ENCODE data around the gene TPPP2. TPM values are rescaled to one million over a fixed set of nuclear protein-coding genes. Genes with fewer than 3 reads are reported as not detected.

The TPPP2 gene
- total and polyA plus RNA-seq, 2 donors (not counting 1 experiment from before 2014, with no cell fraction given), result not detected

DNA sequence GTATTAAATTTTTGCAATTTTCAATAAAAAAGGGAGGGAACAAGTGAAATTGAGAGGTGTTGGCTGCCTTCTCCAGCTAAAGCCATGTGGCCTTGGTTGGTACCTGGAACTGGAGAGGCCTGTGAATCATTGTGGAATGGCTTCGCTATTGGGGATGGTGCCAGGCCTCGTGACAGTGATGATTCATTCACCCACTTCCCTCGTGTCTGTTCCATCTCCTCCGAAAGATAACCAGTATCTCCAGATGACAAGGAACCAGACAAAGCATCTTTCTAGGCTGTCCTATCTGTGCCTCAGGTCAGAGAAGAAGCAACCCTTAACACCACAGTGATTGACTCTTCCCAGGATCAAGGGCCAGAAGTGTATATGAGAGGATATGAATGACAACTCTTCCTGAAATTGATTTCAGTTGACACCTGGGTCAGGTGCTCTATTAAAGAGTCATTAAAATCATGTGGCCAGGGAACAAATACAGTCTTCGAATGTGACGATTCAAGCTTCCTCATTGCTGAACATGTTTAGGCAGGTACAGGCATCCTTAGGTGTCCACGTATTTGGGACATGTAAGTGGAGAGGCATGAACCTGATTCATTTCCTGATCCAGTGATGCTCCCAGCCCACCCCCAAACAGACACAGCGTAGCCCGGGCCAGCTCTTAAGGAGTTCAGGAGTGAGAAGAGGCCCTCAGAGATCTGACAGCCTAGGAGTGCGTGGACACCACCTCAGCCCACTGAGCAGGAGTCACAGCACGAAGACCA lies 11.8 kb downstream of the TPPP2 start, which contains the start of gene RNASE7:
TSS of gene RNASE7 (plus strand) at position 687 of the 758 bp plus-strand sequence. CDS start 631 bp downstream, outside the sequence.
- no peak within 1 kb of the TSS for H3K4me3 Mint-ChIP-seq
- H3K4me1 Mint-ChIP-seq, result no peaks in the 10 kb centered on the region
- no peak within 1 kb of the TSS for H2AFZ ChIP-seq (ENCODE audit: insufficient read depth, low read depth, low read length, poor library complexity, severe bottlenecking)
- no peaks in the 10 kb centered on the region for H3K9me3 ChIP-seq (ENCODE audit: control extremely low read depth in 1 of 3, control insufficient read depth in 2 of 3, insufficient read depth in 1 of 3, low read length in 2 of 3)
- H3K27ac ChIP-seq (ENCODE audit: low read length in 2 of 2), result no peak within 1 kb of the TSS
- no peaks in the 10 kb centered on the region for H3K79me2 ChIP-seq (ENCODE audit: control insufficient read depth, insufficient read depth, low read length)
- TF ChIP-seq, protein P1, sequence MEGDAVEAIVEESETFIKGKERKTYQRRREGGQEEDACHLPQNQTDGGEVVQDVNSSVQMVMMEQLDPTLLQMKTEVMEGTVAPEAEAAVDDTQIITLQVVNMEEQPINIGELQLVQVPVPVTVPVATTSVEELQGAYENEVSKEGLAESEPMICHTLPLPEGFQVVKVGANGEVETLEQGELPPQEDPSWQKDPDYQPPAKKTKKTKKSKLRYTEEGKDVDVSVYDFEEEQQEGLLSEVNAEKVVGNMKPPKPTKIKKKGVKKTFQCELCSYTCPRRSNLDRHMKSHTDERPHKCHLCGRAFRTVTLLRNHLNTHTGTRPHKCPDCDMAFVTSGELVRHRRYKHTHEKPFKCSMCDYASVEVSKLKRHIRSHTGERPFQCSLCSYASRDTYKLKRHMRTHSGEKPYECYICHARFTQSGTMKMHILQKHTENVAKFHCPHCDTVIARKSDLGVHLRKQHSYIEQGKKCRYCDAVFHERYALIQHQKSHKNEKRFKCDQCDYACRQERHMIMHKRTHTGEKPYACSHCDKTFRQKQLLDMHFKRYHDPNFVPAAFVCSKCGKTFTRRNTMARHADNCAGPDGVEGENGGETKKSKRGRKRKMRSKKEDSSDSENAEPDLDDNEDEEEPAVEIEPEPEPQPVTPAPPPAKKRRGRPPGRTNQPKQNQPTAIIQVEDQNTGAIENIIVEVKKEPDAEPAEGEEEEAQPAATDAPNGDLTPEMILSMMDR (IDR thresholded peaks at IDR 0.05), result no peak
- TF ChIP-seq EZH2 (IDR thresholded peaks at IDR 0.05; ENCODE audit: borderline replicate concordance, insufficient read depth, low read depth, low read length, poor library complexity, severe bottlenecking), result no peak
- H3K27ac Mint-ChIP-seq, result no peak within 1 kb of the TSS
- H3K4me2 ChIP-seq (replicated peaks; ENCODE audit: low read depth, low read length, poor library complexity, severe bottlenecking), result no peak within 1 kb of the TSS
- WGBS (ENCODE audit: insufficient coverage), result 79% methylated on average over 9 of the region's 11 CpGs
- peaks cover 54% of the 10 kb centered on the region for H3K27me3 Mint-ChIP-seq
- intact Hi-C loops (cut with micrococcal nuclease), result no loop called here
- ChIA-PET POLR2A (no interaction called here), CTCF (interaction anchor here (1.5 to 7.2 kb wide), 5 partner anchors 9 to 81 kb away, joined by 5 to 305 read pairs (median 9); partner anchors contain the start of gene NDRG2)
- H3K4me3 ChIP-seq (ENCODE audit: control extremely low read depth in 1 of 5, extremely low read depth in 1 of 5, insufficient read depth in 1 of 5, low read depth in 2 of 5, low read length in 4 of 5), result no peak within 1 kb of the TSS
- no peaks in the 10 kb centered on the region for H3K9me3 Mint-ChIP-seq (ENCODE audit: insufficient read depth)
- ATAC-seq (ENCODE audit: low read depth) (no peak), DNase-seq (no peak)
- no peaks in the 10 kb centered on the region for H4K20me1 ChIP-seq (ENCODE audit: control insufficient read depth, insufficient read depth, low read length, poor library complexity, severe bottlenecking)
- no peaks in the 10 kb centered on the region for H3K4me1 ChIP-seq (ENCODE audit: control insufficient read depth in 2 of 2, insufficient read depth in 2 of 2, low read length in 2 of 2)
- H3K27me3 ChIP-seq (replicated peaks in 1 of 4; ENCODE audit: control extremely low read depth in 1 of 4, control insufficient read depth in 3 of 4, insufficient read depth in 4 of 4, low read length in 3 of 4), result no peaks in the 10 kb centered on the region
- H3K36me3 ChIP-seq (replicated peaks in 1 of 2; ENCODE audit: control extremely low read depth in 1 of 2, control insufficient read depth in 1 of 2, extremely low read depth in 1 of 2, insufficient read depth in 2 of 2, low read length in 1 of 2), result no peaks in the 10 kb centered on the region
- H3K9ac ChIP-seq (ENCODE audit: low read length), result no peak within 1 kb of the TSS

DNA sequence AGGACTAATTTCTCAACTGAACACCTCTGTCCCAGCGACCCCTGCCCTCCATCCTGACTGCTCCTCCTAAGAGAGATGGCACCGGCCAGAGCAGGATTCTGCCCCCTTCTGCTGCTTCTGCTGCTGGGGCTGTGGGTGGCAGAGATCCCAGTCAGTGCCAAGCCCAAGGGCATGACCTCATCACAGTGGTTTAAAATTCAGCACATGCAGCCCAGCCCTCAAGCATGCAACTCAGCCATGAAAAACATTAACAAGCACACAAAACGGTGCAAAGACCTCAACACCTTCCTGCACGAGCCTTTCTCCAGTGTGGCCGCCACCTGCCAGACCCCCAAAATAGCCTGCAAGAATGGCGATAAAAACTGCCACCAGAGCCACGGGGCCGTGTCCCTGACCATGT lies 12.9 kb downstream of the TPPP2 start:
- Histone ChIP-seq H3K79me2 (ENCODE audit: control insufficient read depth, insufficient read depth, low read length) (no peaks in the 10 kb centered on the region), H3K4me2 (replicated peaks; ENCODE audit: low read depth, low read length, poor library complexity, severe bottlenecking) (no peak overlapping the region), H3K9me3 (ENCODE audit: control extremely low read depth in 1 of 3, control insufficient read depth in 2 of 3, insufficient read depth in 1 of 3, low read length in 2 of 3) (no peaks in the 10 kb centered on the region), H3K4me3 (ENCODE audit: control extremely low read depth in 1 of 5, extremely low read depth in 1 of 5, insufficient read depth in 1 of 5, low read depth in 2 of 5, low read length in 4 of 5) (no peak overlapping the region), H3K36me3 (replicated peaks in 1 of 2; ENCODE audit: control extremely low read depth in 1 of 2, control insufficient read depth in 1 of 2, extremely low read depth in 1 of 2, insufficient read depth in 2 of 2, low read length in 1 of 2) (no peaks in the 10 kb centered on the region), H3K4me1 (ENCODE audit: control insufficient read depth in 2 of 2, insufficient read depth in 2 of 2, low read length in 2 of 2) (no peaks in the 10 kb centered on the region), H3K9ac (ENCODE audit: low read length) (no peak overlapping the region), H3K27ac (ENCODE audit: low read length in 2 of 2) (no peak overlapping the region), H4K20me1 (ENCODE audit: control insufficient read depth, insufficient read depth, low read length, poor library complexity, severe bottlenecking) (no peaks in the 10 kb centered on the region), H2AFZ (ENCODE audit: insufficient read depth, low read depth, low read length, poor library complexity, severe bottlenecking) (no peak overlapping the region), H3K27me3 (replicated peaks in 1 of 4; ENCODE audit: control extremely low read depth in 1 of 4, control insufficient read depth in 3 of 4, insufficient read depth in 4 of 4, low read length in 3 of 4) (peaks cover 0 to 4% (median 0%) of the 10 kb centered on the region in 4 experiments)
- no peak for DNase-seq
- intact Hi-C loops (cut with micrococcal nuclease), result no loop called here
- TF ChIP-seq, protein P1 (IDR thresholded peaks at IDR 0.05), result no peak
- TF ChIP-seq EZH2 (IDR thresholded peaks at IDR 0.05; ENCODE audit: borderline replicate concordance, insufficient read depth, low read depth, low read length, poor library complexity, severe bottlenecking), result no peak
- WGBS (ENCODE audit: insufficient coverage), result 45% methylated on average over 8 of the region's 8 CpGs
- H3K27me3 Mint-ChIP-seq, result peaks cover 52% of the 10 kb centered on the region
- H3K27ac Mint-ChIP-seq, result no peak overlapping the region
- POLR2A ChIA-PET, result no interaction called here
- CTCF ChIA-PET, result interaction anchor here (1.0 to 7.2 kb wide), 4 partner anchors 11 to 62 kb away, joined by 3 to 305 read pairs (median 4); no protein-coding TSS in a partner anchor
- no peak for ATAC-seq (ENCODE audit: low read depth)
- no peak overlapping the region for H3K4me3 Mint-ChIP-seq
- no peaks in the 10 kb centered on the region for H3K9me3 Mint-ChIP-seq (ENCODE audit: insufficient read depth)
- no peaks in the 10 kb centered on the region for H3K4me1 Mint-ChIP-seq

All from B cell (primary cell).